Epithelial cell of proximal tubule (primary cell): ENCODE data around the gene NDUFC1. TPM values are rescaled to one million over a fixed set of nuclear protein-coding genes. Genes with fewer than 3 reads are reported as not detected.

Experiments
- DNase-seq: peaks from one replicate; pipeline ENCODE4 v3.0.0-alpha.2; 2011; ENCODE audit warnings: low read depth
- H3K4me3 ChIP-seq: 2 replicates; pipeline ENCODE4 v1.5.1; 2011; ENCODE audit warnings: low read depth, mild to moderate bottlenecking, low read length
- CTCF ChIP-seq: conservative IDR thresholded peaks from 2 replicates; pipeline ENCODE4 v1.5.1; 2012; ENCODE audit warnings: low read depth, mild to moderate bottlenecking, low read length
- total RNA-seq: library from RNA; depleted of rRNA; stranded (reverse); fragments of >200 nt; gene quantifications from 2 replicates; pipeline ENCODE4 v1.2.3, GENCODE V29; 2015

The NDUFC1 gene
- total RNA-seq, 1 donor from 2014 or later = 60.9 TPM

DNA sequence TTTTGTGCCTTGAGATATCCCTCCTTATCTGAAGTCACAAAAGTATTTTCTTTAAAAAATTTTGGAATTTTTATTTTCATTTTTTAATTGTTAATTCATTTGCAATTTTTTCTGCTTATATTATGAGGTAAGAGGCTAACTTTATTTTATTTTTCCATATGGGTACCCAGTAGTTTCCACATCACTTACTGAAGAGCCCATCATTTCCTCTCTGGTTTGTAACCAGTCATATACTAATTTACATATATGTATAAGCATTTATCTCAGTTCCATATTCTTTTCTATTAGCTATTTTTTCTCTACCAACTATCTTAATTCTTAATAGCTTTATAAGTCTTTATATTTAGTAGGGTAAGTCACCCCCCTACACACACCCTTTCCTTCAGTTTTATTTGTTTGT lies 49.2 kb downstream of the NDUFC1 start:
- no peak for TF ChIP-seq CTCF
- no peak overlapping the region for H3K4me3 ChIP-seq
- no peak for DNase-seq

DNA sequence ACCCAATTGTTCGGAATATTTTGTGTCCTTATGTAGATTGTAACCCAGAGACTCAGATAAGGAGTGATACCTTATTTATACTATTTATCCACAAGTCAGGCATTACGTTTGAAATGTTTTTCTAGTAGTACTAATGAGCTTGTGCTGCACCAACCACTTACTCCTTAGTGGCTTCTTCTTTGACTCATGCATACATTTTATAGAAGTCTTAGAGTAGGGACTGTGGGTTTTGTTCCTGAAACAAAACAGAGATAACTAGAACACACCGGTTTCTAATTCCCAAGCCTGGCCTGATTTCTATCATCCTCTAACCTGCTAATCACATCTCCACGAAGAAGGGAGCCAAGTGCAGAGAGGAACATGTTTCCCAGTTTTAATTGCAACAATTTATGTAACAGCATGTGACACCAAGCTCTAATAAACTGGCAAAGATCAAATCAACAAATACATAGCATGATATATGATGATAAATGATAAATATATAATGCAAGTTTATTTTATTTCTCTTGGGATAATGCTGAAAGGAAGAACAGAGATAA lies 54.5 kb downstream of the NDUFC1 start:
- H3K4me3 ChIP-seq = no peak overlapping the region
- DNase-seq = no peak
- no peak for TF ChIP-seq CTCF

DNA sequence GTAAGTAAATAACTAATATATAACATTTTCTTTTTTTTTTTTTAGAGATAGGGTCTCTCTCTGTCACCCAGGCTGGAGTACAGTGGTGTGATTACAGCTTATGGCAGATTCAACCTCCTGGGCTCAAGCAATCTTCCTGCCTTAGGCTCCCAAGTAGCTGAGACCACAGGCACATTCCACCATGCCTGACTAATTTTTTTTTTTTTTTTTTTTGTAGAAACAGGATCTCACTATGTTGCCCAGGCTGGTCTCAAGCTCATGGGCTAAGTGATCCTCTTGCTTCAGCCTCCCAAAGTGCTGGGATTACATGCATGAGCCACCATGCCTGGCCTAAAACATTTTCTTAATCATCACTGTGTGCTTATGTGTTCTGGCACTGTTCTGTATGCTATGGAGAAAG lies 55.0 kb downstream of the NDUFC1 start:
- H3K4me3 ChIP-seq = no peak overlapping the region
- TF ChIP-seq CTCF = no peak
- DNase-seq = no peak

DNA sequence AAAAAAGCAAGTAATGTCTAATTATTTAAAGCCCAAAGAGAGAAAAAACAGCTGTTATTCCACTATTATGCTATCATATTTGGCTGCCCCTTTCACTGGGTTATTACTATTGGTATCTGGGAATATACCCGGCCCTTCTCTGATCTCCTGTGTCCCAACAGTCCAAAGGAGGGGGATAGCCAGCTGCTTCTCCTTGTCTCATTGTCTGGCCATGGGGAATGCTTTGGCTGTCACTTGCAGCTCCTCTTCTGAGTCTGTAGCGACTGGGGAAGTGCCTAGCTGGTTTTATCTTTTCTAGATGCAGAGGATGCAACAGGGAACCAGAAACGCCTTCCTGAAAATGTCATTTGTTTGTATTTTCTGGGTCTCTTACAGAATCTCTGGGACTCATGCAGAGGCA lies 56.1 kb downstream of the NDUFC1 start:
- H3K4me3 ChIP-seq = no peak overlapping the region
- TF ChIP-seq CTCF = no peak
- DNase-seq = no peak

DNA sequence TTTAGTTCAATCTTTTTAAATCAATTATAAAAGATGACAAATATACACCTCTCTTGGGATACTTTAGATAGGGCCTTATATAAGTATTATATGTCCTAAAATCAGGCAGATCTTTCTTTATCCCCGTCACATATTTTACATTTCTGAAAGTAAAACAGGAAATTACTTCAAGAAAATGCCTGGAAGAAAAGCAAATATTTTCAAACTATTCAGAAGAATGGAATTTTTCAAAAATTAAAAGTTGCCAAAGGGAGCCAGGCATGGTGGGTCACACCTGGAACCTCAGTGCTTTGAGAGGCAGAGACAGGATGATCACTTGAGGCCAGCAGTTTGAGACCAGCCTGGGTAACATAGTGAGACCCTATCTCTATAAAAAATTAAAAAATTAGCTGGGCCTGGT lies 56.7 kb downstream of the NDUFC1 start:
- no peak overlapping the region for H3K4me3 ChIP-seq
- no peak for DNase-seq
- no peak for TF ChIP-seq CTCF

DNA sequence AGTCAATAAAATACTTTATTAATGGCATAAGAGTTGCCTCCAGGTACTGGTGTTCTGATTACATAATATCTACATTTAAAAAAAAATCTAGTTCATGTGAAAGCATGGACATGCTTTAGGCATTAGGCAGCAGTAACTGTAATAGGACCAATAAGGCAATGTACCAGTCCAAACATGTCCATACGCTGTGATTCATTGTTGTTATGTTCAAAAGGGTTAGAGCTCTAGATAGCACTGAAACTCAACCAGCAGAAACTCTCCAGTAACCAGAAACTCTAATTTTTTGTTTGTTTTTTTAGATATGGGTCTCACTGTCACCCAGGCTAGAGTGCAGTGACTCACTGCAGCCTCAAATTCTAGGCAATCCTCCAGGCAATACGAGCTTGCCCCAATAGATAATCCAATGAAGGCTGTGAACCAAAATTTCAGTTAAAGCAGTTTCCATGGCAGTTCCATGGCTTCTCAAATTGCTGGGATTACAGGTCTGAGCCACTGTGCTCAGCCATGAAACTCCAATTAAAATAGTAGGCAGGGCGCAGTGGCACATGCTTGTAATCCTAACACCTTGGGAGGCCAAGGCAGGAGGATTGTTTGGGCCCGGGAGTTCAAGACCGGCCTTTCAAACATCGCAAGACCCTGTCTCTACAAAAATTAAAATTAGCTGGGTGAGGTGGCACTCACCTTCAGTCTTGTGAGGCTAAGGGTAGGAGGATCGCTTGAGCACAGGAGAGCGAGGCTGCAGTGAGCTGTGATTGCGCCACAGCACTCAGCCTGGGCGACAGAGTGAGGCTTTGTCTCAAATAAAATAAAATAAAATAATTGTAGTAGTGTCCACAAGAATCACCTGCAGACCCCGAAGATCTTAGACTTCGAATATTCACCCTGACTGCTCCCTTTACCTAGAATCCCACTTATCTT lies 58.6 kb downstream of the NDUFC1 start:
- H3K4me3 ChIP-seq = no peak overlapping the region
- TF ChIP-seq CTCF = no peak
- DNase-seq = peak; percentile 61
